Measurements from ENCODE around the gene ARHGEF33.
"Not testable (repeated sequence)": the region's sequence is repeated elsewhere in the genome, so short reads cannot be mapped to it uniquely, and the experiment has no call there.

The ARHGEF33 gene

DNA sequence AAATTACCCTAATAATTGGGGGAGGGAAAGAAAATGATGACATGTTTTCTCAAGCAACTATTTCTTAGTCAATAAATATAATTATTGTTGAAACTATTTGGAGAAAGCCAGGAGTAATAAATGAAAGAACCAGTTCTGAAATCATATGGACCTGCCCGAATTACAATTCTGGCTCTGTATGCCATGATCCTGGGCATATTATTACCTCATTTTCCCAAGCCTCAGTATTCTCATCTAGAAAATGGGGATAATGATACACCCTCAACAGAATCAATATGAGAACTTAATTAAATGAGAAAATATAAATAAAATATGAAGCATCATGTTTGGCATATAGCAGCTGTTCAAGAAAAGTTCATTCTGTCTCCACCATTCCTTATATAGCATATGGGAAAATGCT is 22.9 kb downstream of the ARHGEF33 start:
- no peak for DNase-seq

DNA sequence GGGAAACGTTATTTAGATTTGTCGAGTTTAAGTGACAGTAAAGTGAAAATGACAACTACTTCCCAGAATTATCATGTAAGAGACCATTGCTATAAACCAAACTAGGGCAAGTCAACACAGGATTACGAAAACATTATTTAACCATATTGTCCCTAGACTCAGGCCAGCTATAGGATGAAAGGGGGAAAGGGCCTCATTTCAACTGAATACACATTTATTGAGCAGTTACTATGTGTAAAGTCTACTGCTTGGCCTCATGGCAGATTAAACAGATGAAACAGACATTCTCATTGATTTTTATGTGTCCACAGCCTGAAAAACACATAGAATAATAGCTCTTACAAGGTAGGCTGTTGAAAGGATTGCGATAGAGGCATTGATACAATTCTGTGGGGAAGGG is 32.7 kb downstream of the ARHGEF33 start:
- DNase-seq: no peak

DNA sequence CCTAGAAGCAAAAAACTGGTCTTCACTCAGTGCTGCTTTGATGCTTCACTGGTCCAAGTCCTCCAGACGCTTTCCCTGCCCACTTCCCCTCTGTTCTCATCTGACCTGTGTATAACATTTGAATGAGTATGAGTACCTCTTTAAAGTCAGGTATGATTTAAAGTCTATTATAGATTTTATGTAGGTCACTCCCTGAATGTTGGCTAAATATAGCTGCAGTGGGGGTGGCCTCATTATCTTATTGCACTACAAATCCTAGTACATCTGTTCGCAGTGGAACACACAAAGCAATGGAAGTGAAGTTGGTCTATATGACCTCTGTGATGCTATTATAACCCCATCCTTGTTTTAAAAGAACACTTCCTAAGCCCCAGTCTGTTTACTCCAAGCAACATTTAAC is 33.2 kb downstream of the ARHGEF33 start:
- no peak for DNase-seq

GRCh38 chr2:38925982-38926381 is 36.3 kb downstream of the ARHGEF33 start:
- no peak for DNase-seq

GRCh38 chr2:38930600-38930999 is 40.9 kb downstream of the ARHGEF33 start:
- DNase-seq: no peak

GRCh38 chr2:38932586-38932985 is 42.9 kb downstream of the ARHGEF33 start:
- no peak for DNase-seq

- no peak for DNase-seq
Measured at GRCh38 chr2:38933653-38934052, 44.0 kb downstream of the ARHGEF33 start.

DNA sequence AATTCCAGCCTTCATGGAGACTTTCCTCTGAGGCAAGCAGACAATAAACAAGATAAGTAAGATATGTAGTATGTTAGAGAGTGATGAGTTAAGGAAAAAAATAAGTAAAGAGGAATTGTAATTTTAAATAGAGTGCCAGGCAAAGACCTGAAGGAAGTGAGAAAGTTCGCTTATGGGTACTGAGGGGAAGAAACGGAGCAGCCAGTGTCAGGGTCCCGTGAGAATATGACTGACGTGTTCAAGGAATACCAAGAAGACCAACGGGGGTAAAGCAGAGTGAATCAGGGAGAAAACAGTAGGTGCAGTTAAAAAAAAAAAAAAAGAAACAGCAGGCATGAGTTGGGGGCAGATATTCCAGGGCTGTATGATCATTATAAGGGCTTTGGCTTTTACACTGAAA is 45.1 kb downstream of the ARHGEF33 start:
- no peak for DNase-seq

GRCh38 chr2:38935568-38936172 is 46.0 kb downstream of the ARHGEF33 start:
- no peak for DNase-seq

- not testable (repeated sequence) for DNase-seq
Measured at GRCh38 chr2:38936516-38936915, 46.8 kb downstream of the ARHGEF33 start.

DNA sequence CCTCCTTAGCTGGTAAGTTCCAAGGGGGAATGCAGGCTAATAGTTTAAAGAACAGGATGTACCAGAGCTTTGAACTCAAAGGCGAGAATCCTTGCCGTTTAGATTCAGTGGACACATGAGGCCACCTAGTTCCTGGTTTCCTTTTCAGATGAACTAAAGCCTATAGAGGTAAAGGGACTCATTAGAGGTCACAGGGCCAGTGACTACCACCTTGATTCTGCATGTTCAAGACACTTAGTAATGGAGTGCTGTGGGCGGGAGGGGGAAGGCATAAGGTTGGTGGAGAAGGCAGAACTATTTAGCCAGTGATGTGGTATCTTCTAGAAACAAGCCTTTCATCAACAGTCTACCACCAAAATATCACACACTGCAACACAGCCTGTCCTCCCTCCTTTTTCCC is 47.9 kb downstream of the ARHGEF33 start:
- DNase-seq: no peak

- no peak for DNase-seq
Measured at GRCh38 chr2:38940746-38941145, 51.1 kb downstream of the ARHGEF33 start.

DNA sequence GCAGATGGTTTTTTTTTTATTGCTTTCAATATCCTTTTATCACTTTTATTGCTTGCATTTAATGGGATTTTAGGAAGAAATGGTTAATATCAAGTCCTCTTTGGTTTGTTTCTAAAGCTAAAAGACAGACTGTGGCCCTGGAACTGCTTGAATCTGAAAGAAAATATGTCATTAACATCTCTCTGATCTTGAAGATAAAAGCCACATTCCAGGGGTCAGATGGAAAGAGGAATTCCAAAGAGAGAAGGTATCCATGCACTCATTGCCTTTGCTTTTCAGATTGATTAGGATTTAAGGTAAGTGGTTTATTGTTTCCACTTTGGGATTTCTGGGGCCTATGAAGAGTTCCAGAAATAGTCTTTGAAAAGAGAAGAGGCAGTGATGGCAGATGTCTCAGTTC is 54.1 kb downstream of the ARHGEF33 start:
- no peak for DNase-seq

- no peak for DNase-seq
Measured at GRCh38 chr2:38945372-38945771, 55.7 kb downstream of the ARHGEF33 start.

DNA sequence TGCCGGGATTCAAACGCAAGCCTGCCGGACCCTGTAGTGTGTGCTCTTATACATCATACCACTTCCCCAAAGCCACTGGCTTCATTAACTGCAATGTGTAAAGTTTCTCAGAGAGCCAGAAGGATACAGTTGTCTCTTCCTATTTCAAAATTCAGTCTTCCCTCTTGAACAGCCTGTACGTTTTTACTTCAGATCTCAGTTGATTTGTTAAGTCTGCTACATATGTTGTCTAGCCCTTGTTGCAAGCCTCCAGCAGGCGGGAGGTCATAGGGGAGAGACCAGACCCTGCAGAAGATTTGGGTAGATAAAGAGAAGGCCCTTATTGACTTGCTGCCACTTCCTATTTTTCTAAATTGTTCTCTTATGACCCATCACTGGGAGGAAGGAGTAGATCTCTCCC is 56.2 kb downstream of the ARHGEF33 start:
- no peak for DNase-seq

- peak; percentile 55 for DNase-seq
Measured at GRCh38 chr2:38947241-38948239, 57.9 kb downstream of the ARHGEF33 start.

DNA sequence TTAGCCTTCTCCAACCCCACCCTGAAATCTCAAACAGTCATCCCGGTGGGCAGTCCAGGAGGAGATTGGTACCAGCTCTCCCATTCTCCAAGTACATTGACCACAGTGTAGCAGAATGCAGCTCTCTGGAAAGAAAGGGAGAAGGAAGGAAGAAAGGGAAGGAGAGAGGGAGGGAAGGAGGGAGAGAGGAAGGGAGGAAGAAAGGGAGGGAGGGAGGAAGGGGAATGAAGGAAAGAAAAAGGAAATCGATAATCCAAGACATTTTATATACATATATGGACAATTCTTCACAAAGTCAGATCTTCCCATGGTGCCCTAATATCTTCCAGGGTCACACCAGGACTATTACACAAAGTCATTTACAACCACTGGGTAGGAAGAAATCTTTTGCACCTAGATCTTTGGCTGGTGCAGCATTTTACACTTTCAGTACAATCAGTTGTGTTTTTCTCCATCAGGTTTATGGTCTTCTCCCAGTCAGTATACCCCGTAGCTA is 58.8 kb downstream of the ARHGEF33 start:
- DNase-seq: no peak

DNA sequence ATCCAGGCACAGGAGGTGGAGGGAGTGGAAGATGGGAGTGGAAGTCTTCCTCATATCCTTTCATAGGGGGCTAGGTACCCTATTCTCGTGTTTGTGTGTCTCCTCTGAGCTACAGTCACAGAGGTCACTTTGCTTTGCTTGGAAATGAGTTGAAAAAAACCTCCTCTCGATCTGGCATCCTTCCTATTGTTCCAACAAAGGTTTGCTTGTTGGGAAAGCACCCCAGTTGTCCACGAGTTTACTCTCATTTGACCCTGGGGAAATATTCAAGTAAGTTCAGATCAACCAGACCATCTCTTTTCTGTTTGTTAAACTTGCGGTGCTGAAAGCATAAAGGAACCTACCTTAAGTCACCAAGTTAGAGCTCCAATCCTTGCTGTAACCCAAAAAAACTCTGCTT is 59.3 kb downstream of the ARHGEF33 start:
- no peak for DNase-seq

DNA sequence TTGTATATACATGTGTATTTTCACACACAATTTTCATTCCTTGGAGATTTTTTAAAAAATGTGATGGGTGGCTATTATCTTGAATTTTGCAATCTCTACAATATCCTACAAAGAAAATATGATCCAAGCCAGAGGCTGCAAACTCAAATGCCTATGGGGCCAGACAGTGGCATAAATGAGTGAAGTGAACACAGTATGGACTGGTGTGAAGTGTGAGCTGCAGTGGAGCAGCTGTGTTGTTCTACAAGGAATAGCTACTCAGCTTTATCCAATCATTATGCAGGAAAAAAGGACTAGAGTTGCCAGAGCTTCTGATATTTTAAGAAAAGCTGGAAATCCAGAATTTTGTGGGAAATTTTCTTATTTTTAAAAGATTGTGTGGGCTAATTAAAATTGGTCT is 62.1 kb downstream of the ARHGEF33 start:
- DNase-seq: no peak

DNA sequence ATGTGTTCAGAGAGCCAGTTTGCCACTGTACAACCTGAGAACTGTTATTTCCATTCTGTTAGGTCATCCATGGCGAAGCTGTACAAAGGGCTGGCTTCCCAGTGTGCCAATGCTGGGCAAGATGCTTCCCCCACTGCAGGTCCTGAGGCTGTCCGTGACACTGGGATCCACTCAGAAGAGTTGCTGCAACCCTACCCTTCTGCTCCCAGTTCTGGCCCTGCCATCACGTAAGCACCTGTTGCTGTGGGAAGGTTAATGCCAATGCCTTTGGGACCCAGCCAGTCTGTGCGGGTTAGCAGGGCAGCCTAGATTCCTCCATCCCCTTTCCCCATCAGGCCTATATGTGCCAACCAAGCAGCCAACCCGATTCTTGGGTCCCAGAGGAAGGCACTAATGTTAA is 68.3 kb downstream of the ARHGEF33 start:
- no peak for DNase-seq

GRCh38 chr2:38959466-38959865 is 69.8 kb downstream of the ARHGEF33 start:
- no peak for DNase-seq

GRCh38 chr2:38959938-38960608 is 70.4 kb downstream of the ARHGEF33 start:
- DNase-seq: peak; percentile 9

DNA sequence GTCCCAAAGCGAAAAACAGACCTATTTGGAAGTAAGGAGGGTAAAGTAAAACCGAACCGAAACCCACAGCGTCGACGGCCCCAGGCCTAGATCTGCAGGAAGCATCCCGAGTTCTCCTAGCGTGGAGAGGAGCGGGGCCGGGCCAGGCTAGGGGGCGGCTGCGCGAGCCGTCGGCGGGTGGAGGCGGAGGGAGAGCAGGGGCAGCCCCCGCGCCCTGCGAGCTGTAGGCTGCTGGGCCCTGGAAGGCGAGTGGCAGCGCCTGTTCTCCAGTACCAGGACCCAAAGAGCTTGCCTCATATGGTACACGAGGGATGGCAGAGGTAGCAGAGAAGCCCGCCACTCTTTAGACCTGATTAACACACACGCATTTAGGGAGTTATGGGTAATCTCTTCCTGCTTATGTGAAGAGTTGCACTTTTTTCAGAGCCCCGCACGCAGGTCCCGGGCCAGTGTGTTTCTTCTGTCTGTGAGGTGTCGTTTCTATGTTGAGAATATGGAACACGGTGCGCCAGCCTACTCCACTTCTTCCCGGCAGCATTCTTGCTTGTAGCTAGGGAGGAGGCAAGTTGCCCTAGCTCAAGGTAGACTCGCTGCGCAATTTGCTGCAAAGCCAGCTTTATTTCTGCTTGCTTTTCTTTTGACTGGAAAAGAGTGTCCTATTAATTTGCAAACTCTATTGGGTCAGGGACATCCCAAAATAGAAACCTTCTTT is 71.1 kb downstream of the ARHGEF33 start:
- DNase-seq: no peak

All from NCI-H526 treated with DMSO at 0.1 percent for 48 hours (cell line).